ENCODE results near the gene GNB1.
"Not testable (repeated sequence)": the region's sequence is repeated elsewhere in the genome, so short reads cannot be mapped to it uniquely, and the experiment has no call there.

Gene GNB1

GRCh38 chr1:1890506-1891348 is at the start of gene GNB1:
Gene GNB1, minus strand, starts transcription at chr1:1891087. Its CDS starts 65,634 bp downstream, at chr1:1825453.
- peak; percentile 83 for DNase-seq

- DNase-seq = no peak
Observed at GRCh38 chr1:1940123-1940425, 49.2 kb upstream of the GNB1 start.

GRCh38 chr1:1939296-1940122 is 48.6 kb upstream of the GNB1 start:
- DNase-seq = no peak

GRCh38 chr1:1938613-1939295 is 47.9 kb upstream of the GNB1 start:
- no peak for DNase-seq

- DNase-seq = no peak
Observed at GRCh38 chr1:1938276-1938573, 47.3 kb upstream of the GNB1 start.

GRCh38 chr1:1937549-1938275 is 46.8 kb upstream of the GNB1 start:
- no peak for DNase-seq

- DNase-seq = no peak
Observed at GRCh38 chr1:1937061-1937460, 46.2 kb upstream of the GNB1 start.

GRCh38 chr1:1934848-1935247 is 44.0 kb upstream of the GNB1 start:
- DNase-seq = not testable (repeated sequence)

- DNase-seq = no peak
Observed at GRCh38 chr1:1929639-1930545, 39.0 kb upstream of the GNB1 start.

- DNase-seq = no peak
Observed at GRCh38 chr1:1929102-1929638, 38.3 kb upstream of the GNB1 start.

- no peak for DNase-seq
Observed at GRCh38 chr1:1928231-1929101, 37.6 kb upstream of the GNB1 start.

- no peak for DNase-seq
Observed at GRCh38 chr1:1927751-1928150, 36.9 kb upstream of the GNB1 start.

GRCh38 chr1:1926886-1927660 is 36.2 kb upstream of the GNB1 start:
- no peak for DNase-seq

- no peak for DNase-seq
Observed at GRCh38 chr1:1926346-1926811, 35.5 kb upstream of the GNB1 start.

- no peak for DNase-seq
Observed at GRCh38 chr1:1925437-1926345, 34.8 kb upstream of the GNB1 start.

- DNase-seq = no peak
Observed at GRCh38 chr1:1924849-1925248, 34.0 kb upstream of the GNB1 start.

- DNase-seq = no peak
Observed at GRCh38 chr1:1924386-1924785, 33.5 kb upstream of the GNB1 start.

GRCh38 chr1:1922956-1923833 is 32.3 kb upstream of the GNB1 start:
- no peak for DNase-seq

Data from activated T-cell treated with anti-CD3 and anti-CD28 coated beads for 4 hours (primary cell).